ENCODE measurements around the gene CD58.
"Not testable (repeated sequence)": the region's sequence is repeated elsewhere in the genome, so short reads cannot be mapped to it uniquely, and the experiment has no call there.

CD58 gene

GRCh38 chr1:116569776-116570357 is 959 bp downstream of the CD58 start:
- peak; percentile 8 for DNase-seq

GRCh38 chr1:116569381-116569670 is 1.5 kb downstream of the CD58 start:
- no peak for DNase-seq

DNA sequence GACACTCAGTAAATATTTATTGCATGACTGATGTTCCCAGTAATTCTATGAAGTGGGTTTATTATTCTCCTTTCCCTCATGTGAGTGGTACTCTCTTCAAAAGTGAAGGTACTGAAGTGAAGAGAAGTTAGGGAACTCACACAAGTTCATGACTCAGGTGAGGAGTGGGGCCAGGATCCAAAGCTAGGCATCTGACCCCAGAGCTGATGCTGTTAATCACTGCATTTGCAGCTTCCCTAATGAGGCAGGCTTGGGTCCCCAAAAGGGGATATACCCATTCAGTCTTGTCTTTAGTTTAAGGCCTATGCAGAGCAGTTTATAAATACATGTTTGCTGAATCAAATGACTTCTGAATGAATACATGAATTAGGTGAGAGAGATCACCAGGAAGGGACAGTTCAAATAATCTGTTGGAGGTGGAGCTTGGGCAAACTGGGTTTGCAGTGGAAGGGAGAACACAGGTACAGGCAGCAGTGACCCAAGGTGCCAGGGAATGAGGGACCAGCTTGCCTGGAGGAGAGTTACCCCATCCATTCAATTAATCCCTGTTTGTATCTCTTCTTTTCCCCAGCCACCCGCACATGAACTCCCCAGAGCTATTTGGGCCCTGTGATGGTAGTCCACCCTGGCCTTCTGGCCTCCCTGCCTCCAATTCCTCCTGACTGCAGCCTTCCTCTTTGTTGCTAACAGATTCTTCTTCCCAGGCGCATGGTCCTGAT is 2.0 kb downstream of the CD58 start:
- no peak for DNase-seq

GRCh38 chr1:116567790-116568661 is 2.8 kb downstream of the CD58 start:
- no peak for DNase-seq

GRCh38 chr1:116565222-116565621 is 5.6 kb downstream of the CD58 start:
- DNase-seq = no peak

DNA sequence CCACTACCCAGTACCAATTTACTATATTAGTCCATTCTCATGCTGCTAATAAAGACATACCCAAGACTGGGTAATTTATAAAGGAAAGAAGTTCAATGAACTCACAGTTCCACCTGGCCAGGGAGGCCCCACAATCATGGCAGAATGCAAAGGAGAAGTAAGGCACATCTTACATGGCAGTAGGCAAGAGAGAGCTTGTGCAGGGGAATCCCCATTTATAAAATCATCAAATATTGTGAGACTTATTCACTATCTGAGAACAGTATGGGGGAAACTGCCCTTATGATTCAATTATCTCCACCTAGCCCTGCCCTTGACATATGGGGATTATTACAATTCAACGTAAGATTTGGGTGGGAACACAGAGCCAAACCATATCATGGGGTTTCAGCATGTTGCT is 6.4 kb downstream of the CD58 start:
- no peak for DNase-seq

DNA sequence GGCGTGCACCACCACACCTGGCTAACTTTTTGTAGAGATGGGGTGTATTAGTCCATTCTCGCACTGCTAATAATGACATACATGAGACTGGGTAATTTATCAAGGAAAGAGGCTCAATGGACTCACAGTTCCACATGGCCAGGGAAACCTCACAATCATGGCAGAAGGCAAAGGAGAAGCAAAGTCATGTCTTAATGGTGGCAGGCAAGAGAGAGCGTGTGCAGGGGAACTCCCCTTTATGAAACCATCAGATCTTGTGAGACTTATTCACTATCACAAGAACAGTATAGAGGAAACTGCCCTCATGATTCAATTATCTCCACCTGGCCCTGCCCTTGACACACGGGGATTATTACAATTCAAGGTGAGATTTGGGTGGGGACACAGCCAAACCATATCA is 8.4 kb downstream of the CD58 start:
- not testable (repeated sequence) for DNase-seq

DNA sequence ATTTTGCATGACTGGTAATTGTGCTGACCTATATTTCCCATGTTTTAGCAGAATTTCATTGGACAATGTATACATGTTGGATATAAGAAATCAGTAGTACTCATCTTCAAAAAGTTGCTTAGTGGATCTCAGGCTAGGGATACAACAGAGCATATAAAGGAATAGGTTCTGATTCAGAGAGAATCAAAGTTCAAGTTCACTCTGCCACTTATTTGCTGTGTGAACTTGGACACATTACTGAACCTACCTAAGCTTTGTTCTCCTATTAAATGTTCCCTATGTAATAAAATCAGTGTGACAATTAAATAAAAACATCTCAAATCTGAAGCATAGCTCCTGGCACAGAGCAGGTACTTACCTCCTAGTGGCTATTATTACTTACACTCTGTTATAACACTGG is 9.3 kb downstream of the CD58 start:
- no peak for DNase-seq

DNA sequence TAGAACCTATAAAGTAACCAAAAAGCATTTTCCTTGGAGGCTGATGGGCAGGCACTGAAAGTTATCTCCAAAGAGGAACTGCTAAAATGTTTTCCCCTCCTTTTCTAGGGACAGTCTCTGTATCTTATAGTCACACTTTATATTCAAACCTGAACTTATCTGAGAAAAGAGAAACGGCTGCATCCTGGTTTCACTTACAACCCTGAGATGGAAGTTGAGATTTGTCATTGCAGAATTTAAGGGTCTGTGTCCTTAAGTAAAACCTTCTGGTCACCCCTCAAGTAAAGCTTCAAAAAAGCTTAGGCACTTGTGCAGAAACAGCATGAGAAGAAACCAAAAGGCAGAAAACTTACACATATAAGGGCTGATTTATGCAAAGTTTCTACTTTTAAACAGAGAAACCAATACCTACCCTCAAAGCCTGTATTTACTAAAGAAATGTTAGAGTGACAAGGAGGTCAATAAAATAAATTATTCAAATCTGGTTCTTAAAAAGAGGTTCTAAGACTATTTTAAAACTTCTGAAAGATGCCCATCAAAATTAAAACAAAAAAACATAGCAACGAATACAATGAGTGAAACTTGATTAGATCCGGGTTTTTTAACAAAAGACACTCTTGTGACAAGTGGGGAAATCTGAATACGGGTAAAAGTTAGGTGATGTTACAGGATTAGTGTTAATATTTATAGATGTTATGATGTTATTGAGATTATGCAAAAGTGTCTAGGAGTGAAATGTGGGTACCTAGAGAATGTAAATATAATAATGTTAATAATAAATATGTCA is 9.9 kb downstream of the CD58 start:
- DNase-seq = no peak

- no peak for DNase-seq
These were observed 11.5 kb downstream of the CD58 start for GRCh38 chr1:116559304-116559761.

- no peak for DNase-seq
These were observed 12.3 kb downstream of the CD58 start for GRCh38 chr1:116558571-116558970.

GRCh38 chr1:116558140-116558549 is 12.7 kb downstream of the CD58 start:
- DNase-seq = no peak

GRCh38 chr1:116557323-116557878 is 13.4 kb downstream of the CD58 start:
- DNase-seq = no peak

GRCh38 chr1:116556289-116557006 is 14.4 kb downstream of the CD58 start:
- no peak for DNase-seq

- DNase-seq = no peak
These were observed 15.9 kb downstream of the CD58 start for GRCh38 chr1:116554924-116555323.

DNA sequence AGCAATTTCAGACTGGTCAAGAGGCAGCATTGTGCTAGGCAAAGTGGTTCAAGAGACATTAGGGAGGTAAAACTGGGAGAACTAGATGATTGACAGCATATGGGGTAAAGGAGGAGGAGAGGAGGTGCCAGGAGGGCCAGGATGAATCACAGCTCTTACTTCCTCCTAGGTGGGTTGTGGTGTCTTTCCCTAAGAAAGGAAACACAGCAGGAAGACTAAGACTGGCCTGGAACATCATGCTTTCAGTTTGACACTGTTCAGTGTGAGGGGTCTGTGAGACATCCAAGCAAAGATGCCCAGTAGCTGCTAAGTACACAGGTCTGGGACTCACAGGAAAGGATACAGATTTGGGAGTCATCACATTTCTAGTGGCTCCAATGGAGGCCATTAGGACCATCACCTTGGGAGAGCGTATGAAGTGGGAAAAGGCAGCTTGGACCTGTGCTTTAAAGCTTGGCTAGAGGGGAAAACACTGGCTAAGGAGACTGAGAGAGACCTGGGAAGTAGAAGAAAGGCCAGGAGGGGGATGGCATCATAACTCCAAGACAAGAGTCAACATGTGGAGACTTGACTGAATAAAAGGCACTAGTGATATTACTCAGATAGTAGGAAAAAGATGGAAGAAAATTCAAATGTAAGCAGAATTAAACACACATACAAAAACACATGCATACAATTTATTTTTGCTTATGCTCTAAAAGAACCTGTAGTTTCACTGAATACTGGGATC is 17.3 kb downstream of the CD58 start:
- no peak for DNase-seq

DNA sequence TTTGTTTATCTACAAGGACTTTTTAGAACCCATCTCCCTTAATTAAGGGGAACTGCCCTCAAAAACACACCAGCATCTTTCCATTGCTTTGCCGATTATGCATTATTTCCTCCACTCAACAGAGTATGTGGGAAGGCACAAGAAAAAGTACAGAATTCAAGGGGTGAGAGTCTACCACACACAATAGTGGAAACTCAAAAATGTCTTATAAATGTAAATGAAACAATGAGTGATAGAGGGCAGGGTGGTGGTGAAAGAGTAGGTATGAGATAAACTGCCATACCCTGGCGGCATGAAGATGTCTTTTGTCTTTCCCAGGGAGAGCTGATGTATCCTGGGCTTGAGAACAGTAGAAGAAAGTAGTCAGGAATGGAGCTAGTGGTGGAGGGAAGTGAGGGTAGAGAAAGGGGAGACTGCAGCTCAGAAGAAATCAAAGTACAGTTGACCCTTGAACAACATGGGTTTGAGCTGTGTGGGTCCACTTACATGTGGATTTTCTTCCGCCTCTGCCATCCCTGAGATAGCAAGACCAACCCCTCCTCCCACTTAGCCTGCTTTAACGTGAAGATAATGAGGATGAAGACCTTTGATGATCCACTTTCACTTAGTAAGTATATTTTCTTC is 24.4 kb downstream of the CD58 start:
- no peak for DNase-seq

GRCh38 chr1:116545359-116545705 is 25.5 kb downstream of the CD58 start:
- DNase-seq = no peak

DNA sequence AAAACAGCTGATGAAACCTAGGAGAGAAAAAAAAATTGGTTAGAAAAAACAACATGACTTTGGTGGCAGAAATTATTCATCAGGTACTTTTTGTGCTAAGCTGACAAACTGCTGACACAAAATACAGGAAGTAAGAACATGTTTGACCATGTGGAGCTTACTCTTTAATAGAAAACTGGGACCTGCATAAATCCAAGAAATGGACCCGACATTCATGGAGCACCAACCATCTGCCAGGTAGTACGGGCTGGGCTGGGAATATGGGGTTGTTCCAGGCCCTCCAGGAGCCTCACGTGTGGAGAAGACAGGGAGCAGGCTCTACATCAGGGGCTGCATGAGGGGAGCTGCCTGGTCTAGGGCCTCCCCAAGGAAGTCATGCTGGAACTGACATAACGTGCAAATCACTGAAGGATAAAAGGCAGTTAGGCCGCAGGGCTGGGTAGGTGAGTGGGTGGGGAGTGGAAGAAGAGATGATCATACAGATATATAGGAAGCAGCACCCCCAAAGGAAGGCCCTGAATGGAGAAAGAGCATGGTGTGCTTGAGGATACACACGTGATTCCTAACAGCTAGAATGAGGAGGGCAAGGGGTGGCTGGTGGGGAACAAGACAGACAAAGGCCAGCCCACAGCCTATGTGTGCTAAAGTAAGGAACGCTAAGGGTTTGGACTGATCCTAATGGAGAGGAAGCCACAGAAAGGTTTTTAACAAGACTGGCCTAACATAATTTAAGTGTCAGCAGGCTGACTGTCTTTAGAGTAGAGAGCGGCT is 26.1 kb downstream of the CD58 start:
- no peak for DNase-seq

DNA sequence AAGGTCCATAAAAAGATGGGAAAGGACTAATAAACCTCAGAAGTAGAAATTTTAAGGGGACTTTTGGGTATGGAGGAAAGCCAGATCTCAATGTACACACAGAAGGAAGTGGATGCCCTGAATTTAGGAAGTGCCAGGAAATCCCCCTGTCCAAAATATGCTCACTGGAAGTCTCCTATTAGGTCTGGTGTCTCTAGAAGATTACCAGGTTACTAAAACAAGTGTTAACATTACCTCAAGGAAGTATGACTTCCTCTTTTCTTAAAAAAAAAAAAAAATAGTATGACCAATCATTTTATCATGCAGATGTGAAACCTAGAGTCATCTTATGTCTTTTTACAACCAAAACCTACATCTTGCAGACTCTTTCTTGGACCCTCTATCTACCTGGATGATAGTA is 30.7 kb downstream of the CD58 start:
- no peak for DNase-seq

All from NCI-H2227 treated with DMSO at 0.1 percent for 48 hours (cell line).